GM19397 (cell line): ENCODE measurements around the gene EPS8.
A peak's percentile ranks its signal among the peaks of the same experiment; 100 is the strongest.
"Not testable (repeated sequence)": the region's sequence is repeated elsewhere in the genome, so short reads cannot be mapped to it uniquely, and the experiment has no call there.

ENCODE experiments used
- ATAC-seq: cut with Tn5 transposase; IDR thresholded peaks from one replicate; pipeline ENCODE4 v1.9.1; 2021; ENCODE audit warnings: mild to moderate bottlenecking, moderate library complexity; ENCODE audit not compliant: unreplicated experiment

The EPS8 gene

GRCh38 chr12:15762162-15762561, 27.0 kb downstream of the EPS8 start:
- not testable (repeated sequence) for ATAC-seq

GRCh38 chr12:15757553-15758255, 31.5 kb downstream of the EPS8 start:
- ATAC-seq = no peak

- no peak for ATAC-seq
Observed at GRCh38 chr12:15756822-15757221, 32.4 kb downstream of the EPS8 start.

- no peak for ATAC-seq
Observed at GRCh38 chr12:15754233-15754632, 35.0 kb downstream of the EPS8 start.

GRCh38 chr12:15752785-15753184, 36.4 kb downstream of the EPS8 start:
- no peak for ATAC-seq

GRCh38 chr12:15751741-15752140, 37.4 kb downstream of the EPS8 start:
- ATAC-seq = no peak

- ATAC-seq = no peak
Observed at GRCh38 chr12:15749937-15750336, 39.3 kb downstream of the EPS8 start.

- ATAC-seq = not testable (repeated sequence)
Observed at GRCh38 chr12:15741870-15742269, 47.3 kb downstream of the EPS8 start.

GRCh38 chr12:15741082-15741481, 48.1 kb downstream of the EPS8 start:
- ATAC-seq = no peak

- not testable (repeated sequence) for ATAC-seq
Observed at GRCh38 chr12:15740389-15740788, 48.8 kb downstream of the EPS8 start.

- no peak for ATAC-seq
Observed at GRCh38 chr12:15738438-15739015, 50.7 kb downstream of the EPS8 start.

- no peak for ATAC-seq
Observed at GRCh38 chr12:15735837-15736615, 53.2 kb downstream of the EPS8 start.

- ATAC-seq = peak; percentile 30
Observed at GRCh38 chr12:15733136-15733535, 56.1 kb downstream of the EPS8 start.

- ATAC-seq = peak; percentile 79
Observed at GRCh38 chr12:15732341-15733061, 56.7 kb downstream of the EPS8 start.

- no peak for ATAC-seq
Observed at GRCh38 chr12:15731940-15732339, 57.2 kb downstream of the EPS8 start.

- ATAC-seq = no peak
Observed at GRCh38 chr12:15729097-15729496, 60.1 kb downstream of the EPS8 start.

GRCh38 chr12:15728118-15728598, 61.0 kb downstream of the EPS8 start:
- ATAC-seq = no peak

GRCh38 chr12:15726878-15727150, 62.4 kb downstream of the EPS8 start:
- ATAC-seq = no peak

- ATAC-seq = no peak
Observed at GRCh38 chr12:15726027-15726877, 62.9 kb downstream of the EPS8 start.

GRCh38 chr12:15722951-15723350, 66.2 kb downstream of the EPS8 start:
- no peak for ATAC-seq
